HepG2 (cell line): ENCODE data around the gene KCNJ14. TPM values are rescaled to one million over a fixed set of nuclear protein-coding genes. Genes with fewer than 3 reads are reported as not detected.
A peak's percentile ranks its signal among the peaks of the same experiment; 100 is the strongest.

Experiments used
- ATAC-seq: fragments of 200-7000 bp; cut with Tn5 transposase; 3 replicates; pipeline ENCODE4 v1.9.1; 2020; ENCODE audit warnings: mild to moderate bottlenecking, moderate library complexity
- BruUV-seq: library from RNA; stranded (reverse); fragments of 400-500 nt; replicated peaks from 2 replicates; lab custom pipeline; 2021; lab: Mats Ljungman, UMichigan
- CTCF ChIA-PET: fragments of 300-600 bp; formaldehyde crosslinking; extraction: SDS; loops from one replicate; lab custom pipeline; 2021; ENCODE audit warnings: low total read pairs, inconsistent platforms, low intra/inter-chr PET ratio; lab: Yijun Ruan, JAX
- POLR2A ChIA-PET: fragments of 350-600 bp; sonication (Branson Sonifier 250); formaldehyde crosslinking; loops from one replicate; lab custom pipeline; 2020; ENCODE audit warnings: antibody characterized with exemption, inconsistent platforms; lab: Yijun Ruan, JAX
- DNase-seq: peaks from one replicate; pipeline ENCODE4 v3.0.0-alpha.2; 2015; ENCODE audit warnings: low spot score
- FAIRE-seq: peaks from 3 replicates; lab custom pipeline; 2011; peaks lifted over from hg19 to GRCh38; lab: Jason Lieb, UNC
- H2AFZ ChIP-seq: one replicate; pipeline ENCODE4 v1.6.1; 2011; ENCODE audit warnings: low read length, inconsistent platforms
- H3K27ac ChIP-seq: fragments of 300-600 bp; 3 replicates; pipeline ENCODE4 v1.8.0; 2011; ENCODE audit warnings: mixed run types, mild to moderate bottlenecking, mixed read lengths, low read length, inconsistent platforms; ENCODE audit not compliant: insufficient read depth; ENCODE audit errors: extremely low read length
- H3K27me3 ChIP-seq, 2 experiments: fragments of 200-600 bp in 1 of 2; 2 replicates in 1 of 2; 3 replicates in 1 of 2; pipeline versions ENCODE4 v1.6.0 to v1.8.0; 2011; ENCODE audit warnings: low read length in 2 of 2, mild to moderate bottlenecking in 2 of 2, moderate library complexity in 2 of 2, inconsistent platforms in 1 of 2; ENCODE audit not compliant: insufficient read depth in 2 of 2, control insufficient read depth in 1 of 2
- H3K36me3 ChIP-seq, 2 experiments: fragments of 200-600 bp in 1 of 2; replicated peaks in 1 of 2; 2 replicates in 1 of 2; 3 replicates in 1 of 2; pipeline versions ENCODE4 v1.5.1 to v1.8.0; 2011; ENCODE audit warnings: low read length in 2 of 2, inconsistent platforms in 1 of 2; ENCODE audit not compliant: insufficient read depth in 2 of 2, control insufficient read depth in 1 of 2
- H3K4me1 ChIP-seq: 2 replicates; pipeline ENCODE4 v1.5.1; 2012; ENCODE audit warnings: low read length, inconsistent platforms; ENCODE audit not compliant: insufficient read depth
- H3K4me2 ChIP-seq: 2 replicates; pipeline ENCODE4 v1.6.0; 2011; ENCODE audit warnings: low read depth, low read length, inconsistent platforms
- H3K4me3 ChIP-seq, 3 experiments: fragments of 200-600 bp in 1 of 3; sonication (generic), shearing (Covaris generic) in 1 of 3; replicated peaks in 1 of 3; 2 replicates each; pipeline ENCODE4 v1.5.1; 2011 to 2016; ENCODE audit warnings: low read length in 3 of 3, inconsistent platforms in 2 of 3, low read depth in 2 of 3, mild to moderate bottlenecking in 2 of 3, control low read depth in 1 of 3, mixed read lengths in 1 of 3; ENCODE audit not compliant: insufficient read depth in 1 of 3
- H3K79me2 ChIP-seq: one replicate; pipeline ENCODE4 v1.6.1; 2011; ENCODE audit warnings: low read length, inconsistent platforms; ENCODE audit not compliant: insufficient read depth
- H3K9ac ChIP-seq: 2 replicates; pipeline ENCODE4 v1.6.0; 2011; ENCODE audit warnings: mild to moderate bottlenecking, low read depth, low read length, inconsistent platforms; ENCODE audit not compliant: insufficient read depth
- H3K9me3 ChIP-seq: 2 replicates; pipeline ENCODE4 v1.5.1; 2012; ENCODE audit warnings: mild to moderate bottlenecking, low read length
- H4K20me1 ChIP-seq: 2 replicates; pipeline ENCODE4 v1.6.0; 2011; ENCODE audit warnings: inconsistent platforms, mild to moderate bottlenecking, low read length, moderate library complexity; ENCODE audit not compliant: insufficient read depth
- AFF4 ChIP-seq: sonication (generic); formaldehyde crosslinking; IDR thresholded peaks from 2 replicates; pipeline ENCODE4 v1.4.0; 2020; ENCODE audit warnings: missing genetic modification reagents
- CTCF ChIP-seq: sonication (generic); formaldehyde crosslinking; IDR thresholded peaks from 2 replicates; pipeline ENCODE4 v1.5.0; 2020; ENCODE audit warnings: mild to moderate bottlenecking, missing genetic modification reagents, moderate library complexity
- NAIF1 ChIP-seq: sonication (generic); formaldehyde crosslinking; IDR thresholded peaks from 2 replicates; pipeline ENCODE4 v1.5.0; 2020; ENCODE audit warnings: mild to moderate bottlenecking, missing genetic modification reagents, borderline replicate concordance
- SMARCC2 ChIP-seq: fragments of 450-650 bp; IDR thresholded peaks from 2 replicates; pipeline ENCODE4 v1.6.1; 2017; ENCODE audit warnings: antibody characterized with exemption, mild to moderate bottlenecking
- SP4 ChIP-seq: sonication (generic); formaldehyde crosslinking; IDR thresholded peaks from 2 replicates; pipeline ENCODE4 v1.8.1; 2023; ENCODE audit warnings: mild to moderate bottlenecking, missing genetic modification reagents
- SUZ12 ChIP-seq: fragments of 150-350 bp; IDR thresholded peaks from 2 replicates; pipeline ENCODE4 v1.6.1; 2014; ENCODE audit warnings: low read depth, low read length
- TOPORS ChIP-seq: sonication (generic); formaldehyde crosslinking; IDR thresholded peaks from 2 replicates; pipeline ENCODE4 v1.8.0; 2023; ENCODE audit warnings: mild to moderate bottlenecking, missing genetic modification reagents
- ZNF143 ChIP-seq: sonication (generic); formaldehyde crosslinking; IDR thresholded peaks from 2 replicates; pipeline ENCODE4 v1.4.0; 2020; ENCODE audit warnings: missing genetic modification reagents
- WGBS: methylation state at CpG from one replicate; pipeline ENCODE4 v1.1.6; 2017; ENCODE audit warnings: low lambda C conversion rate; 5-methylcytosine and 5-hydroxymethylcytosine counted together
- in situ Hi-C: cut with HindIII; loops from 2 replicates; pipeline ENCODE4 v1.10.0; 2017; ENCODE audit warnings: low pct_unique_long_range_greater_than_20kb; ENCODE audit not compliant: extremely low pct_ligation_motif_present
- intact Hi-C: fragments of 100-400 bp; cut with micrococcal nuclease; formaldehyde crosslinking; loops from one replicate; pipeline ENCODE4 v1.10.0; 2022; ENCODE audit not compliant: unreplicated experiment
- polyA plus RNA-seq, 8 experiments: library from polyadenylated mRNA; depleted of rRNA in 3 of 8; stranded (reverse) in 7 of 8; unstranded in 1 of 8; fragments of >200 nt; fragmentation: Illumina TruSeq in 4 of 8; extraction: Trizol in 4 of 8; gene quantifications; 2 replicates each; pipeline versions ENCODE4 v1.2.1 to v1.2.3, GENCODE V29; 2011 to 2016; ENCODE audit warnings: low read depth in 4 of 8, missing spikeins in 1 of 8, mixed read lengths in 1 of 8; ENCODE audit not compliant: insufficient read depth in 1 of 8
- total RNA-seq, 5 experiments: library from RNA; depleted of rRNA; stranded (reverse); fragments of >200 nt; fragmentation: Illumina TruSeq; extraction: Trizol; gene quantifications; 2 replicates each; pipeline ENCODE4 v1.2.3, GENCODE V29; 2016; ENCODE audit warnings: low read depth in 1 of 5
- TF ChIP-seq, protein P1 (sequence below), 2 experiments: sonication (generic) in 1 of 2; formaldehyde crosslinking in 1 of 2; IDR thresholded peaks; 2 replicates each; pipeline versions ENCODE4 v1.4.0 to v1.6.1; 2018 to 2020; ENCODE audit warnings: missing genetic modification reagents in 2 of 2, borderline replicate concordance in 1 of 2, low read depth in 1 of 2, mild to moderate bottlenecking in 1 of 2, missing biosample characterization in 1 of 2

KCNJ14 gene
- total and polyA plus RNA-seq, 2 of the 13 experiments (the other 11 are each of a cell fraction or from before 2014, with no cell fraction given): 0.20 to 0.51 TPM

DNA sequence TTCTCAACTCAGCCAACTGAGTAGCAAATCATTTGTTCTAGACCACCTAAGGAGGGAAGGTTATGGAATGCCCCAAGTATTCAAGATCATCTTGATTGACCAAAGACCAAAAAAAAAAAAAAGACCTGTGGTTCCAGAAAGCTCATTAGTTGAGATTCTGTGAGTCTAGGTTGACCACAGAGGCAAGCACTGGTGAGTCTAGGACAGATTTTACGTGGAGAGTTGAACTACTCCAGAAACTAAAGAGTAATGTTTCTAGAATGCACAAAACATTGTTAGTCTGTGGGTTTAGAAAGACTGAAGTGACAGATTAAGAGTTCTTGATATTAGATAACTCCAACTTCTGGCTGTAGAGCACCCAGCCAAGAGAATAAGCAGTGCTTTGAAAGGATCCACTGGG, 9.8 kb downstream of the KCNJ14 start (continued):
- TF ChIP-seq AFF4 (CRISPR knock-in tag) (no peak), SUZ12 (no peak), SMARCC2 (no peak)

GRCh38 chr19:48466561-48467325, 11.4 kb downstream of the KCNJ14 start:
- H3K9me3 ChIP-seq: no peaks in the 10 kb centered on the region
- ChIA-PET CTCF (no interaction called here), POLR2A (interaction anchor here (1.0 kb wide), 1 partner anchor 21 kb away, joined by 3 read pairs; no protein-coding TSS in a partner anchor)
- DNase-seq (no peak), ATAC-seq (no peak), FAIRE-seq (no peak)
- TF ChIP-seq ZNF143 (CRISPR knock-in tag): no peak
- TF ChIP-seq SP4 (CRISPR knock-in tag): no peak
- no peak for TF ChIP-seq NAIF1 (CRISPR knock-in tag)
- TF ChIP-seq CTCF (CRISPR knock-in tag): 0 out of 2 replicates have a peak, but pooled peaks have one; percentile 7
- TF ChIP-seq, protein P1, sequence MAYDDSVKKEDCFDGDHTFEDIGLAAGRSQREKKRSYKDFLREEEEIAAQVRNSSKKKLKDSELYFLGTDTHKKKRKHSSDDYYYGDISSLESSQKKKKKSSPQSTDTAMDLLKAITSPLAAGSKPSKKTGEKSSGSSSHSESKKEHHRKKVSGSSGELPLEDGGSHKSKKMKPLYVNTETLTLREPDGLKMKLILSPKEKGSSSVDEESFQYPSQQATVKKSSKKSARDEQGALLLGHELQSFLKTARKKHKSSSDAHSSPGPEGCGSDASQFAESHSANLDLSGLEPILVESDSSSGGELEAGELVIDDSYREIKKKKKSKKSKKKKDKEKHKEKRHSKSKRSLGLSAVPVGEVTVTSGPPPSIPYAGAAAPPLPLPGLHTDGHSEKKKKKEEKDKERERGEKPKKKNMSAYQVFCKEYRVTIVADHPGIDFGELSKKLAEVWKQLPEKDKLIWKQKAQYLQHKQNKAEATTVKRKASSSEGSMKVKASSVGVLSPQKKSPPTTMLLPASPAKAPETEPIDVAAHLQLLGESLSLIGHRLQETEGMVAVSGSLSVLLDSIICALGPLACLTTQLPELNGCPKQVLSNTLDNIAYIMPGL (CRISPR knock-in tag; IDR thresholded peaks at IDR 0.05; ENCODE audit: borderline replicate concordance in 1 of 2, low read depth in 1 of 2): no peak
- TF ChIP-seq TOPORS (CRISPR knock-in tag): no peak
- no peaks in the 10 kb centered on the region; a peak in 1 of 5 replicates for H3K27me3 ChIP-seq
- no peak overlapping the region for H3K4me2 ChIP-seq
- H2AFZ ChIP-seq: no peak overlapping the region
- intact Hi-C loops (no loop called here), in situ Hi-C loops (no loop called here)
- H3K4me1 ChIP-seq: peaks cover 17% of the 10 kb centered on the region
- H3K4me3 ChIP-seq: no peak overlapping the region
- BruUV-seq: no TSS peak
- peaks cover 5% of the 10 kb centered on the region for H3K79me2 ChIP-seq
- H4K20me1 ChIP-seq: no peaks in the 10 kb centered on the region; the same call in 1 of the 2 replicates
- no peak overlapping the region for H3K9ac ChIP-seq
- H3K36me3 ChIP-seq: peaks cover 5 to 13% of the 10 kb centered on the region in 2 experiments; a peak in 4 of 5 replicates
- WGBS: 29% methylated on average over 8 of the region's 16 CpGs
- H3K27ac ChIP-seq: no peak overlapping the region
